ENCODE results near the gene HSF2BP.
"Not testable (repeated sequence)": the region's sequence is repeated elsewhere in the genome, so short reads cannot be mapped to it uniquely, and the experiment has no call there.

The HSF2BP gene

DNA sequence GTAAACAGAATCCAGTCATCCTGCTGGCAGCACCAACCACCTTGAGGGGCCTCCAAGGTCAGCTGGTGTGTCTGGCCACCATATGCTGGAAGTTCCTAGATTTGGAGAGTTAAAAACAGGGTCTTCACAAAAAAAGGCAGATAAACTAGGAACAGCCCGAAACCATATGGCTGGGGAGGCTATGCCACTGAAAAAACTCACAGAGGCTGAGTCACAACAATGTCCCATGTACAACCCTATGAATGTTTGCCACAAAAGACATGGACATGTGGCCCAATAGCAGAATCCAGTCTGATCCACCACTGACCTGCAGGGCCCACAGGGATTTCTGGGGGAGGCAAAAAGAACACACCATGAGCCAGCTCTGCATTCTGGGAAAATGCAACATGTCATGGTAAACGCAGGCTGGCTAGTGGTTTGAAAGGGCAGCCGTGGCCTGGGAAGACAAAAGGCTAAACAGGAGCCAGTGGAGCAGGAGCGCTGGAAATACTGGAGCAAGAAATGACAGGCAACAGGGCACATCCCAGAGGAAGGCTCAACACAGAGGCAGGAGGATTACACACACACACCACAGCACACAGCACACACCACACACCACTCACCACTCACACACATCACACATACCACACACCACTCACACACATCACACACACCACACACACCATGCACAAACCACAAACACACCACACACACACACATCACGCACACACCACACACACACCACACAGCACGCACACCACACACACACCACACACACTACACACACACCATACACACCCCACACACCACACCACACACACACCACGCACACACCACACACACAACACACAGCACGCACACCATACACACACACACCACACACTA lies 55.4 kb downstream of the HSF2BP start:
- H3K27ac ChIP-seq, result peak overlapping the region in 19 of 21 experiments; percentile 1 to 80 (median 59)
- no peak overlapping the region for H3K4me3 ChIP-seq

GRCh38 chr21:43603233-43603626 lies 56.1 kb downstream of the HSF2BP start:
- Histone ChIP-seq H3K27ac (peak overlapping the region in 19 of 21 experiments; percentile 1 to 80 (median 59)), H3K4me3 (no peak overlapping the region)

GRCh38 chr21:43602266-43603232 lies 56.7 kb downstream of the HSF2BP start:
- Histone ChIP-seq H3K4me3 (no peak overlapping the region), H3K27ac (peak overlapping the region in 20 of 21 experiments; percentile 1 to 80 (median 59))

DNA sequence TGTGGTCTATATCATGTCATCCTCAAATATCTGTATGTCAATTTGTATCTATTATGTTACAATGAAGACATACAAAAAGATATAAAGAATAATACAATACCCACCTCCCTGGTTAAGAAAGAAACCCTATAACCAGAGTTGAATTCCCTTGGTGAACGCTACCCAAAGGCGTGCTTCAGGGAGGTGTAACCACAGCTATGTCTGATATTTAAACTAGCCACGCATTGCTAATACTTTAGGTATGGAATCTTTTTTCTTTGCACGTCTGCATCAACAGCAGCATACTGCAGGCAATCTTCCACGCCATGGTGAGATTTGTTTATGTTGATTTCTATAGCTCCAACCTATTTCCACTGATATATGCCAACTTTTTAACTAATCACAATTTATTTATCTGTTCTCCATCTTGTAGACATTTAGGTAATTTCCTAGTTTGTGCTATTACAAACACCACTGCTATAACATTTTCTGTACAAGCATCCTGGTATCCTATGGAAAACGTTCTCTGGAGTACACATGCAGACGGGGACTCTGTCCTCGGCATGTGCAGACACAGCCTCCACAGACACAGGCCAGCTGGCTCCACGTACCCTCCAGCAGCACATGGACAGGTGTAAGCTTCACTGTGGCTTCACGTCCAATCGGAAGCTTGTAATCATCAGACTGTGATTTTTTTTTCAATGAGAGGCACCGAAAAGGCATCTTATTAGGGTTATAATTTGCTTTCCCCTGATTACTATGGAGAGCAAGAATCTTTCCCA lies 58.5 kb downstream of the HSF2BP start:
- no peak overlapping the region for H3K4me3 ChIP-seq

GRCh38 chr21:43599728-43600127 lies 59.6 kb downstream of the HSF2BP start:
- no peak overlapping the region for H3K4me3 ChIP-seq
- H3K27ac ChIP-seq, result peak overlapping the region in 9 of 21 experiments; percentile 6 to 70 (median 18)

More for the DNA sequence above, 58.5 kb downstream of the HSF2BP start:
- H3K27ac ChIP-seq, result peak overlapping the region in 9 of 21 experiments; percentile 6 to 80 (median 60)

GRCh38 chr21:43598416-43599120 lies 60.7 kb downstream of the HSF2BP start:
- Histone ChIP-seq H3K27ac (peak overlapping the region in 5 of 21 experiments; percentile 11 to 70 (median 17)), H3K4me3 (no peak overlapping the region)

DNA sequence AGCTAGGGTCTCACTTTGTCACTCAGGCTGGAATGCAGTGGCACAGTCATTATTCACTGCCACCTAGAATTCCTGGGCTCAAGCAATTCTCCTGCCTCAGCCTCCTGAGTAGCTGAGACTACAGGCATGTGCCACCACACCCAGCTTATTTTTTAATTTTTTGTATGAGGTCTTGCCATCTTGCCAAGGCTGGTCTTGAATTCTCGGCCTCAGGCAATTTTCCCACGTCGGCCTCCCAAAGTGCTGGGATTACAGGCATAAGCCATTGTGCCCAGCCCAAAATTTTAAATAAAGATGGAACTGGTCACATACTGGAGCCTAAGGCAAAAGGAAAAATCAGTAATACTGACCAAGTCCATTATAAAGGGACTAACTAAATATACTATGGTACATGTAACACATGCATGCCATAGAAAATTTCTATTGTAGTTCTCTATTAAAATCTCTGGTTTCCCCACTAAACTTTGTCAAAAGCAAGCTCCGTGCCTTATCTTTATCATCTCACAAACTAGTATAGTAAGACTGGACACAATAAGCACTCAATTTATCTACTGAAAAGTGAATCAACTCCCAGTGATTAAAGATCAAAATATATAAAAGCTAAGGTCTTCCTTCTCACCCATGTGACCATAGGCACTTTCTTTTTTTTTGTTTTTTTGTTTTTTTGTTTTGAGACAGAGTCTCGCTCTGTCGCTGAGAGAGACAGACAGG lies 61.6 kb downstream of the HSF2BP start:
- no peak overlapping the region for H3K4me3 ChIP-seq
- H3K27ac ChIP-seq, result peak overlapping the region in 1 of 21 experiments; percentile 10

GRCh38 chr21:43597052-43597451 lies 62.2 kb downstream of the HSF2BP start:
- Histone ChIP-seq H3K27ac (no peak overlapping the region), H3K4me3 (no peak overlapping the region)

DNA sequence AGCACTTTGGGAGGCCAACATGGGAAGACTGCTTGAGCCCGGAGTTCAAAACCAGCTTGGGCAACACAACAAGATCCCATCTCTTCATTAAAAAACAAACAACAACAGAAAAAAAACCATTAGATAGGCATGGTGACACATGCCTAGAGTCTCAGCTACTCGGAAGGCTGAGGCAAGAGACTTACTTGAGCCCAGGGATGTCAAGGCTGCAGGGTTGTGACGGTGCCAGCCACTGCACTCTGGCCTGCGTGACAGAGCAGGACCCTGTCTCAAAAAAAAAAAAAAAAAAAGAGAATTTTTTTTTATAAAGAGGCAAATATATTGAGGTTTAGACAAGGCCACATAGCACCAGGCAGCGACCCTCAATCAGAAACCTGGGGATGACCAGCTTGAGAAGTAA lies 62.7 kb downstream of the HSF2BP start:
- H3K27ac ChIP-seq, result no peak overlapping the region

DNA sequence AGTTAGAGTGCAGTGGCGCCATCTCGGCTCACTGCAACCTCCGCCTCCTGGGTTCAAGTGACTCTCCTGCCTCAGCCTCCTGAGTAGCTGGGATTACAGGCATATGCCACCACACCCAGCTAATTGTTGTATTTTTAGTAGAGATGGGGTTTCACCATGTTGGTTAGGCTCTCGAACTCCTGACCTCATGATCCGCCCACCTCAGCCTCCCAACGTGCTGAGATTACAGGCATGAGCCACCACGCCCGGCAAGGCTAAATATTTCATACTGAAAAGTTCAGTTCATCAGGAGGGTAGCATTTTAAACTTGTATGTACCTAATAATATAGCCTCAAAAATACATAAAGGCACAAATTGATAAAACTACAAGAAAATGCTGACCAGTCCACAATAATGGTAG lies 63.5 kb downstream of the HSF2BP start:
- not testable (repeated sequence) for H3K4me3 ChIP-seq, H3K27ac ChIP-seq

More for the DNA sequence above, 62.7 kb downstream of the HSF2BP start:
- no peak overlapping the region for H3K4me3 ChIP-seq

DNA sequence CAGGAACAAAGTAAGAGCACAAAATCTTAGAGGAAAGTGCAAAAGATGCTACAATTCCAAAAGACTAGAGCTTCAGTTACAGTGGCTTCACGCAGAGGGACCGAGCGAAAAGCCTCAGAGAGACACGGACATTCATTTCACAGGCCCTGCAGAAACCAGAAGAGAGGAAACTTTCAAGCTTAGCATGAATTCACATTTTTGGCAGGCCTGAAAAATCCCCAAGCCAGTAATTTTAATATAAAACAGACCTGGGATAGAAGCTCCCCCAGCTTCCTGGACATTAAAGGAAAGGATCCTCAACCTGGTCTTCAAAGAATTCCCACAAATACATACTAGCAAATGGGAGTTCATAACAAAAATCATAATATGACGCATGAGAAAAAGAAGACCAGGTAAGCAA lies 66.2 kb downstream of the HSF2BP start:
- Histone ChIP-seq H3K4me3 (no peak overlapping the region), H3K27ac (peak overlapping the region in 3 of 21 experiments; percentile 11 to 42 (median 40))

GRCh38 chr21:43591571-43591970 lies 67.7 kb downstream of the HSF2BP start:
- Histone ChIP-seq H3K27ac (peak overlapping the region in 1 of 21 experiments; percentile 40), H3K4me3 (no peak overlapping the region)

- Histone ChIP-seq H3K27ac (no peak overlapping the region), H3K4me3 (no peak overlapping the region)
Measured at GRCh38 chr21:43590194-43590593, 69.1 kb downstream of the HSF2BP start.

DNA sequence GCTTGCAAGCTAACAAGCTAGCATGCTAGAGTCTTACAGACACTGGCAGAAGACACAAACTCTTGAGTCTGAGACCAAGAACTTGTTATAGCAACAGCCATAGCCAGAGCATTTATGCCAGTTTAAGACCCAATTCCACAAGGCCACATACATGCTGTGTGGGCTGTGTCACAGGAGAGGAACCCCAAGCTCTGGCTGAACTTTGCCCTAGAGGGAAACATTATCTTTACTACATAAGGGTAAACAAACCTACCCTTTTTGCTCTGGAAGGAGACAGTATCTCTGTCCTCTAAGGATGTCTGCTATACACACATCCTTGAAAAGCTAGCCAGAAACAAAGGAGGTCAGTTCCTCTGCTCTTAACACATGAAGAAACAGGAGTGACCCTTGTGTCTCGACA lies 70.3 kb downstream of the HSF2BP start:
- no peak overlapping the region for H3K4me3 ChIP-seq
- H3K27ac ChIP-seq, result no peak overlapping the region

DNA sequence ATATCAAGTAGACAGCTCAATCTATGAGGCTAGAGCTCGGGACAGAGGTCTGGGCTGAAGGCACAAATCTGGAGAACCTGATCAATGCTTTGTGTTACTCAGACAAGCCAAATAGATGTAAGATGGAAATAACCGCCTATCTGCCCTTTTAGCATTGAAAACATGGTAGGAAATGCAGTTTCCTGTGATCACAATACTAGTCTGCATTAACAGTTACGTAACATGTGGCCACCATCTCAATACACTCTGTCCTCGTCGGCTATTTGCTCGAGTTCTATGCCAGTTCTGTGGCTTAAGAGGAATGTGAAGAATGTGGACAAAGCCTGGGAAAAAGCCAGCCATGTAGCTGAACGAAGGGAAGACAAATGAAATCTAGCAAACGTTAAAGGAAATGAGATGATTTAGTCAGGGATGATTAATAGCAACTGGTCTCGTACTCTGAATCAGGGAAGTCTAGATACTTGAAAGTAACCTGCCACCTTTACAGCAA lies 73.3 kb downstream of the HSF2BP start:
- Histone ChIP-seq H3K27ac (peak overlapping the region in 13 of 21 experiments; percentile 5 to 74 (median 39)), H3K4me3 (no peak overlapping the region)

DNA sequence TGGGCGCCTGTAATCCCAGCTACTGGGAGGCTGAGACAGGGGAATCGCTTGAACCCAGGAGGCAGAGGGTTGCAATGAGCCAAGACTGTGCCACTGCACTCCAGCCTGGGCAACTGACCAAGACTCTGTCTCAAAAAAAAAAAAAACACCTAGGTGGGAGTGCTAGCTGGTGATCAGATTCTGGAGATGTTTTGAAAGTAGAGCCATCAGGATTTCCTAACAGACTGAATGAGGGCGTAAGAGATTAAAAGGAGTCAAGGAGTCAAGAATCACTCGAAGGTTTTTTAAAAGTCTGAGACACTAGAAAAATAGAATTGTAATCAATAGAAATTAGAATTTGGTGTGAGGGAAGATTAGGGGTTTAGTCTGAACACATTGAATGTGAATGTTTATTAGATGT lies 73.8 kb downstream of the HSF2BP start:
- Histone ChIP-seq H3K27ac (peak overlapping the region in 10 of 21 experiments; percentile 20 to 74 (median 42)), H3K4me3 (no peak overlapping the region)

- Histone ChIP-seq H3K4me3 (no peak overlapping the region), H3K27ac (no peak overlapping the region)
Measured at GRCh38 chr21:43581453-43581852, 77.8 kb downstream of the HSF2BP start.

DNA sequence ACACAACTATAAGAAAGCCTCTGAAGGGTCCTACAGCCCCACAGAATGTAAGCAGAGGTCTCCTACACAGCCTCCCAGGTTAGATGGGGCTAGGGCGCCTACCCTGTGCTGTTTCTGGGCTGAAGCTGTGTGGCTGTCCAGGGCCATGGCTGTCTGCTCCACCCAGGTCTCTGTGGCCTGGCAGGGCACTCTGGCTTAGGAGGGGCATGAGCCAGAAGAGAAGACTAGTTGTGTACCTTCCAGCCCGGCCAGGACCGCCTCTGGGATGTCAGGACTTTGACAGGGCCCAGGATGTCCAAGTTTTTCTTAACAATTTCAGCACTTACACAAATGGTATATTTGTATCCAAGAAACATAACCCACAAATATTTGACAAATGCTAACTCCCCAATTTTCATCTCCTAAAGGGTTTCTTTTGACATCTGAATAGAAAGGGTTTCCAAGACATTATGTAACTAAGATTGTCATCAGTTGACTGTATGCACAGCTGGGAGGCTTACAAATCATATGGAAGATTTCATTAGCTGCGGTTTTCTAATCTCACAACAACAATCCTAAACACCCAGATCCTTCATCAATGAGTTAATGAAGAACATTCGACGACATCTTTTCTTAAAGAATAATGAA lies 80.5 kb downstream of the HSF2BP start:
- peak overlapping the region in 1 of 21 experiments; percentile 31 for H3K27ac ChIP-seq

More for the DNA sequence above, 80.5 kb downstream of the HSF2BP start:
- H3K4me3 ChIP-seq, result no peak overlapping the region
